ENCODE data around the gene DNAJC18.
"Not testable (repeated sequence)": the region's sequence is repeated elsewhere in the genome, so short reads cannot be mapped to it uniquely, and the experiment has no call there.

The DNAJC18 gene

GRCh38 chr5:139461176-139461575, 21.9 kb upstream of the DNAJC18 start:
- DNase-seq (ENCODE audit: low read depth in 2 of 2): no peak

GRCh38 chr5:139460455-139460854, 21.1 kb upstream of the DNAJC18 start:
- no peak for DNase-seq (ENCODE audit: low read depth in 2 of 2)

GRCh38 chr5:139459451-139459934, 20.2 kb upstream of the DNAJC18 start:
- DNase-seq (ENCODE audit: low read depth in 2 of 2): no peak

GRCh38 chr5:139458580-139459407, 19.5 kb upstream of the DNAJC18 start:
- peak; percentile 49 to 74 for DNase-seq (ENCODE audit: low read depth in 2 of 2)

GRCh38 chr5:139457653-139458306, 18.5 kb upstream of the DNAJC18 start:
- no peak for DNase-seq (ENCODE audit: low read depth in 2 of 2)

- no peak for DNase-seq (ENCODE audit: low read depth in 2 of 2)
Observed at GRCh38 chr5:139457241-139457640, 17.9 kb upstream of the DNAJC18 start.

GRCh38 chr5:139456776-139457175, 17.5 kb upstream of the DNAJC18 start:
- DNase-seq (ENCODE audit: low read depth in 2 of 2): no peak

GRCh38 chr5:139454568-139455290, 15.4 kb upstream of the DNAJC18 start:
- DNase-seq (ENCODE audit: low read depth in 2 of 2): no peak

- peak in 1 of 2 donors; percentile 53 for DNase-seq (ENCODE audit: low read depth in 2 of 2)
Observed at GRCh38 chr5:139453683-139454567, 14.6 kb upstream of the DNAJC18 start.

- no peak for DNase-seq (ENCODE audit: low read depth in 2 of 2)
Observed at GRCh38 chr5:139451878-139452660, 12.7 kb upstream of the DNAJC18 start.

- DNase-seq (ENCODE audit: low read depth in 2 of 2): no peak
Observed at GRCh38 chr5:139451176-139451575, 11.9 kb upstream of the DNAJC18 start.

GRCh38 chr5:139446956-139447779, 7.8 kb upstream of the DNAJC18 start:
- no peak for DNase-seq (ENCODE audit: low read depth in 2 of 2)

- no peak for DNase-seq (ENCODE audit: low read depth in 2 of 2)
Observed at GRCh38 chr5:139445325-139446170, 6.2 kb upstream of the DNAJC18 start.

- no peak for DNase-seq (ENCODE audit: low read depth in 2 of 2)
Observed at GRCh38 chr5:139443831-139444453, 4.6 kb upstream of the DNAJC18 start.

GRCh38 chr5:139440416-139440815, 1.1 kb upstream of the DNAJC18 start:
- DNase-seq (ENCODE audit: low read depth in 2 of 2): not testable (repeated sequence)

- no peak for DNase-seq (ENCODE audit: low read depth in 2 of 2)
Observed at GRCh38 chr5:139438707-139439012, 665 bp downstream of the DNAJC18 start.

GRCh38 chr5:139435676-139436075, 3.6 kb downstream of the DNAJC18 start:
- DNase-seq (ENCODE audit: low read depth in 2 of 2): no peak

- no peak for DNase-seq (ENCODE audit: low read depth in 2 of 2)
Observed at GRCh38 chr5:139431706-139432105, 7.6 kb downstream of the DNAJC18 start.

All from stimulated activated CD8-positive, alpha-beta memory T cell treated with anti-CD3 and anti-CD28 coated beads, Interleukin-15, amount 100 ng/mL, for 4 hours (primary cell).